Stimulated activated CD8-positive, alpha-beta memory T cell treated with anti-CD3 and anti-CD28 coated beads, Interleukin-7, amount 100 ng/mL, for 24 hours (primary cell): ENCODE results near the gene TGM5.

ENCODE experiments used
- DNase-seq: peaks from one replicate; pipeline ENCODE4 v3.0.0-alpha.2; 2020; ENCODE audit warnings: low read depth

Gene TGM5

GRCh38 chr15:43193710-43194109 lies 73.0 kb downstream of the TGM5 start:
- no peak for DNase-seq

GRCh38 chr15:43190178-43190577 lies 76.5 kb downstream of the TGM5 start:
- no peak for DNase-seq

DNA sequence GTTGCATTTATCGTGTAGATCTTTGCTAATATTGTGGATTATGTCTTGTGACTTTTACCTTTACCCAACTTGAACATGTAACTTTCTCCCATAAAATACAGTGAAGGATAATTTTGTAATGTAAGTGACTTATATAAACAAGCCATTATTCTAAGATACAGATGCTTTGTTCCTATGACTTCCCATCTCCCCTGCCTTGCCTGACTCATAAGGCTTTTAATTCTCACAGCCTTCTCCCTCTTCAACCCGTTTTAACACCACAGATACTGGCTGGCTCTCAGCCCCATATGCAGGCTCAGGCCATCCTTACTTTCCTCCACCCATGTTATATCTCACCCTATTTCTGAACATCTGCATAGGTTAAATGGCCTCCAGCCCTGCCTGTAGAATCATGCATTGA lies 77.4 kb downstream of the TGM5 start:
- no peak for DNase-seq

DNA sequence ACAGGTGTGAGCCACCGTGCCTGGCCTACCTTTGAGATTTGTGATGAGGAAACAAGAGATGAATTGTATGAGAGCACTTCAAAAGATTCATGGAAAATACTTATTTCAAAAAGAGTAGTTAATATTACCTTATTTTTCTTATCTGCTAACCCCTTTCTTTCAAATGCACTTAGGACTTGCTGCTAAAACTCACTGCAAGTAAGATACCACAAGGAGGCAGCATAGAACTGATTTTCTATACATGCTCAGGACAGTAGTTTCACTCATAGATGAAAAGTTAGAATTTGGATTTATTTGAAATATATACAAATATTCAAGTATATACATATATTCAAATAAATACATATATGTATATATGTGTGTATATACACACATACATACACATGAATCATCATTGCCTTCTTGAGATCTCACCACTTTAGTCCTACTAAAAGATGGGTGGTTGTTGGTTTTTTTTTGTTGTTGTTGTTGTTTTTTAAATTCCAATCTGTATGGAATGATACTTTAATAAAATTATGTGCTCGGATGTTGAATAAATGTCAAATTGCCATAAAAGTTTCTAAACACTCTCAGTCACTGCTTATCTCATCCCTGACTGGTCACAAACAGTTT lies 79.1 kb downstream of the TGM5 start:
- no peak for DNase-seq

DNA sequence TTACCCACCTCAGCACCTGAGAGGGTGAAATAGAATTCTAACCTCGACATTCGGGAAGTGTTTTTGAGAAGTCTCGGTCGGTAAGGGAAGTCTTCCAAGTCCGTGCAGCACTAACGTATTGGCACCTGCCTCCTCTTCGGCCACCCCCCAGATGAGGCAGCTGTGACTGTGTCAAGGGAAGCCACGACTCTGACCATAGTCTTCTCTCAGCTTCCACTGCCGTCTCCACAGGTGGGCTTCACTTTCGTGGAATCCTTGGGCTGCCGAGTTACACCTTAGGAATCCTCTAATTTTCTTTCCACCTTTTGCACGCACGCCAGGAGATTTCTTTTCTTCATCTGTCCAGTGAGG lies 80.8 kb downstream of the TGM5 start:
- DNase-seq: no peak

DNA sequence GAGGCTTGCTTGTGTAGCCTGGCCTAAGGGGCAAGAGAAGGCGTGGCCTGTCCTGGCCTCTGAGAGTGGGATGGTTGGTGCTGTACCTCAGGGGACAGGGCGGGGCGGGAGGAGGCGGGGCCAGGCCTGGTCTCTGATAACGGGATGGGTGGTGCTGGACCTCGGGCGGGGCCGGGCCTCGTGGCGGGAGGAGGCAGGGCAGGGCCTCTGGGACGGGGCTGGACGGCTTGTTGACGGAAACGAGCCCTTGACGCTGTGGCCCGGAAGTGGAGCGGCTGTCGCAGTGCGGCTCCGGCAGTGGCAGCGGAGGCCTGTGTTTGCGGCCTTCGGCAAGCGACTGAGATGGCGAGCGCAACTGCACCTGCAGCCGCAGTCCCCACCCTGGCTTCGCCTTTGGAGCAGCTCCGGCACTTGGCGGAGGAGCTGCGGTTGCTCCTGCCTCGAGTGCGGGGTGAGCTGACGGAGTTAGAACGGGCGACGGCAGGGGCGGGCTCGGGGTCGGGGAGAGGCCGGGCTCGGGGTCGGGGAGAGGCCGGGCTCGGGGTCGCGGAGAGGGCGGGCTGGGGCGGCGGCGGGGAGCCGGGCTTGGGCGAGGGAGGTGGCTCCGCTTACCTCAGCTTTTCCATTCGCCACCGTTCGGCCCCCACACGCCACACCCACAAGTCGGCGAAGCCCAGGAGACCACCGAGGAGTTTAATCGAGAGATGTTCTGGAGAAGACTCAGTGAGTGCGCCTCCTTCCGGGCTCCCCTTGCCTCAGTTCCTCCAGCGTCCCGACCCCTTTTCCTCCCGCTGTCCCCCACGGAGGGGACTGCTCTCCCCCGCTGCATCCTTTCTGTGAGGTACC lies 81.3 kb downstream of the TGM5 start, which contains the start of gene CCNDBP1:
CCNDBP1 (plus strand) TSS at position 247 of the 846 bp plus-strand sequence; CDS start at position 343, 96 bp downstream.
- peak; percentile 76 for DNase-seq

- no peak for DNase-seq
Measured at GRCh38 chr15:43184407-43185124, 82.2 kb downstream of the TGM5 start.

- DNase-seq: no peak
Measured at GRCh38 chr15:43183270-43183669, 83.5 kb downstream of the TGM5 start.
